Caco-2 (cell line): Measurements from ENCODE around the gene SYNPO. TPM values are rescaled to one million over a fixed set of nuclear protein-coding genes. Genes with fewer than 3 reads are reported as not detected.

ENCODE experiments used
- BruUV-seq: library from RNA; stranded (reverse); fragments of 400-500 nt; replicated peaks from 2 replicates; lab custom pipeline; 2021; lab: Mats Ljungman, UMichigan
- CTCF ChIA-PET: fragments of 300-600 bp; sonication (Branson Sonifier 250); formaldehyde crosslinking; loops from one replicate; lab custom pipeline; 2022; ENCODE audit warnings: antibody characterized with exemption; lab: Charles Lee
- POLR2A ChIA-PET: fragments of 300-600 bp; sonication (Branson Sonifier 250); formaldehyde crosslinking; loops from one replicate; lab custom pipeline; 2022; ENCODE audit warnings: antibody characterized with exemption; lab: Charles Lee
- DNase-seq, 2 experiments: peaks; one replicate each; pipeline versions ENCODE4 v3.0.0 to v3.0.0-alpha.2; 2020 to 2022
- H3K27me3 ChIP-seq: replicated peaks from 2 replicates; pipeline ENCODE4 v1.6.0; 2011; ENCODE audit warnings: low read length; ENCODE audit not compliant: control insufficient read depth, insufficient read depth
- H3K36me3 ChIP-seq: 2 replicates; pipeline ENCODE4 v1.5.1; 2011; ENCODE audit warnings: low read length; ENCODE audit not compliant: control insufficient read depth, insufficient read depth
- H3K4me1 ChIP-seq: fragments of 250-450 bp; sonication (Bioruptor Pico); 2 replicates; pipeline ENCODE4 v1.5.1; 2020; ENCODE audit warnings: mild to moderate bottlenecking
- H3K4me3 ChIP-seq: 2 replicates; pipeline ENCODE4 v1.5.1; 2011; ENCODE audit warnings: low read depth, mild to moderate bottlenecking, control low read depth, low read length
- H3K9me3 ChIP-seq: fragments of 250-450 bp; sonication (Bioruptor Pico); 2 replicates; pipeline ENCODE4 v1.5.1; 2020; ENCODE audit warnings: mild to moderate bottlenecking, moderate library complexity
- H3K27ac Mint-ChIP-seq: one replicate; pipeline ENCODE4 v1.8.0; 2022; ENCODE audit warnings: mixed read lengths; ENCODE audit not compliant: unreplicated experiment
- H3K27me3 Mint-ChIP-seq: one replicate; pipeline ENCODE4 v1.8.0; 2022; ENCODE audit warnings: mixed read lengths; ENCODE audit not compliant: insufficient read depth, unreplicated experiment
- H3K36me3 Mint-ChIP-seq: one replicate; pipeline ENCODE4 v1.8.0; 2022; ENCODE audit warnings: mild to moderate bottlenecking, mixed read lengths; ENCODE audit not compliant: insufficient read depth, unreplicated experiment
- H3K4me1 Mint-ChIP-seq: one replicate; pipeline ENCODE4 v1.8.0; 2022; ENCODE audit warnings: low read depth, mixed read lengths; ENCODE audit not compliant: unreplicated experiment
- H3K4me3 Mint-ChIP-seq: one replicate; pipeline ENCODE4 v1.8.0; 2022; ENCODE audit warnings: mild to moderate bottlenecking, moderate library complexity, mixed read lengths; ENCODE audit not compliant: unreplicated experiment
- H3K9me3 Mint-ChIP-seq: one replicate; pipeline ENCODE4 v1.8.0; 2022; ENCODE audit warnings: mixed read lengths; ENCODE audit not compliant: unreplicated experiment
- intact Hi-C: fragments of 100-400 bp; cut with micrococcal nuclease; formaldehyde crosslinking; loops from one replicate; pipeline ENCODE4 v1.10.0; 2022; ENCODE audit not compliant: unreplicated experiment
- total RNA-seq: library from RNA; stranded (reverse); gene quantifications from 2 replicates; pipeline ENCODE4 v1.2.3, GENCODE V29; 2022
- TF ChIP-seq, protein P1 (sequence below), 2 experiments: fragments of 200-600 bp in 1 of 2; IDR thresholded peaks; 1 replicate in 1 of 2; 2 replicates in 1 of 2; pipeline versions ENCODE4 v1.5.1 to v1.8.0; 2011 to 2022; ENCODE audit warnings: antibody characterized with exemption in 1 of 2, control low read depth in 1 of 2, inconsistent platforms in 1 of 2, low read depth in 1 of 2, low read length in 1 of 2, mild to moderate bottlenecking in 1 of 2, moderate library complexity in 1 of 2; ENCODE audit not compliant: insufficient read depth in 1 of 2, severe bottlenecking in 1 of 2, unreplicated experiment in 1 of 2

Gene SYNPO
- total RNA-seq, 1 experiment from 2014 or later = 25.1 TPM

DNA sequence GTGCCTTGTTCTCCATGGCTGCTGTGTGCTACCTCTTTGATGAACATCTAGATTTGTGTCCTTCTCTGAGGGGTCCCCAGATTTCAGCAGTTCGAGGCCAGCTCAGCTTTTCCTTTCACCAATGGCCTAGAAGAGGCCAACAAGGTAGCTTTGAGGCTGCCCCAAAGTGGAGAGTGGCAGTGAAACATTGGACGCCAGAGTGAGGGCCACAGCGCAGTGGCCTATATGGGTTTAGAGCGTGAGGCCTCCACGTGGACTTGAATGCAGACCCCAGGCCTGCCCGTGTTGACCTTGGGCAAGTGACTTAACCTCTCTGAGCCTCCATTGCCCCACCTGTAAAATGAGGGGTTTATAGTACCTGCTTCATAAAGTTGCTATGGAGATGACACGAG, 32.4 kb downstream of the SYNPO start:
- no peak for DNase-seq
- POLR2A ChIA-PET = interaction anchor here (1.5 kb wide), 1 partner anchor 28 kb away, joined by 4 read pairs; the partner anchor contains the start of gene RBM22
- Mint-ChIP-seq H3K4me3 (no peak overlapping the region), H3K36me3 (no peaks in the 10 kb centered on the region), H3K9me3 (no peaks in the 10 kb centered on the region), H3K4me1 (no peaks in the 10 kb centered on the region), H3K27me3 (no peaks in the 10 kb centered on the region), H3K27ac (no peak overlapping the region)
- intact Hi-C loops = no loop called here
- CTCF ChIA-PET = no interaction called here
- BruUV-seq = no TSS peak
- H3K4me1 ChIP-seq = no peaks in the 10 kb centered on the region
- no peaks in the 10 kb centered on the region for H3K27me3 ChIP-seq
- no peaks in the 10 kb centered on the region for H3K9me3 ChIP-seq
- H3K4me3 ChIP-seq = no peak overlapping the region
- no peaks in the 10 kb centered on the region for H3K36me3 ChIP-seq
- TF ChIP-seq, protein P1, sequence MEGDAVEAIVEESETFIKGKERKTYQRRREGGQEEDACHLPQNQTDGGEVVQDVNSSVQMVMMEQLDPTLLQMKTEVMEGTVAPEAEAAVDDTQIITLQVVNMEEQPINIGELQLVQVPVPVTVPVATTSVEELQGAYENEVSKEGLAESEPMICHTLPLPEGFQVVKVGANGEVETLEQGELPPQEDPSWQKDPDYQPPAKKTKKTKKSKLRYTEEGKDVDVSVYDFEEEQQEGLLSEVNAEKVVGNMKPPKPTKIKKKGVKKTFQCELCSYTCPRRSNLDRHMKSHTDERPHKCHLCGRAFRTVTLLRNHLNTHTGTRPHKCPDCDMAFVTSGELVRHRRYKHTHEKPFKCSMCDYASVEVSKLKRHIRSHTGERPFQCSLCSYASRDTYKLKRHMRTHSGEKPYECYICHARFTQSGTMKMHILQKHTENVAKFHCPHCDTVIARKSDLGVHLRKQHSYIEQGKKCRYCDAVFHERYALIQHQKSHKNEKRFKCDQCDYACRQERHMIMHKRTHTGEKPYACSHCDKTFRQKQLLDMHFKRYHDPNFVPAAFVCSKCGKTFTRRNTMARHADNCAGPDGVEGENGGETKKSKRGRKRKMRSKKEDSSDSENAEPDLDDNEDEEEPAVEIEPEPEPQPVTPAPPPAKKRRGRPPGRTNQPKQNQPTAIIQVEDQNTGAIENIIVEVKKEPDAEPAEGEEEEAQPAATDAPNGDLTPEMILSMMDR (IDR thresholded peaks at IDR 0.05; ENCODE audit: insufficient read depth in 1 of 2, low read depth in 1 of 2, low read length in 1 of 2, severe bottlenecking in 1 of 2, unreplicated experiment in 1 of 2) = no peak

DNA sequence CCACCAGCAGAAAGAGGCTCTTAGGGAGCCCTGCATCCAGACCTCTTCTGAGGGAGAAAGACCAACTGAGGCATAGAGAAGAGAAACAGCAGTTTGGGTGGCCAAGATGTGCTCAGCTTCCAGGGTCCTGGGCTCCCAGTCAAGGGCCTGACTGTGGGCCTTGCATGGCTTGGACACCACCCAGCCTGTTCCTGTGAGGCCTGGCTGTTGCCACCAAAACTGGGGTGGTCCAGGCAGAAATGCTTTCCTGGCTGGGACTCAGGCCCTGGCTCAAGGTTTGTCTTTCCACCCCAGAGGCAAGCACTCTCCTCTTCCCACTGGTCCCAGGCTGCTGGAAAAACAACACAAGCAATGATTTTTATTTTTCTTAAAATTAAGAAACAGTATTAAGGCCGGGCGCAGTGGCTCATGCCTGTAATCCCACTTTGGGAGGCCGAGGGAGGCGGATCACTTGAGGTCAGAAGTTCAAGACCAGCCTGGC, 33.9 kb downstream of the SYNPO start:
- H3K27ac Mint-ChIP-seq = no peak overlapping the region
- H3K9me3 ChIP-seq = no peaks in the 10 kb centered on the region
- H3K4me1 Mint-ChIP-seq = no peaks in the 10 kb centered on the region
- no TSS peak for BruUV-seq
- H3K36me3 ChIP-seq = no peaks in the 10 kb centered on the region
- CTCF ChIA-PET = no interaction called here
- no peaks in the 10 kb centered on the region for H3K27me3 ChIP-seq
- TF ChIP-seq, protein P1 (IDR thresholded peaks at IDR 0.05; ENCODE audit: insufficient read depth in 1 of 2, low read depth in 1 of 2, low read length in 1 of 2, severe bottlenecking in 1 of 2, unreplicated experiment in 1 of 2) = no peak
- POLR2A ChIA-PET = no interaction called here
- H3K4me3 ChIP-seq = no peak overlapping the region
- H3K4me1 ChIP-seq = no peaks in the 10 kb centered on the region
- no peaks in the 10 kb centered on the region for H3K9me3 Mint-ChIP-seq
- no peak overlapping the region for H3K4me3 Mint-ChIP-seq
- H3K36me3 Mint-ChIP-seq = no peaks in the 10 kb centered on the region
- intact Hi-C loops = no loop called here
- no peak for DNase-seq
- no peaks in the 10 kb centered on the region for H3K27me3 Mint-ChIP-seq

DNA sequence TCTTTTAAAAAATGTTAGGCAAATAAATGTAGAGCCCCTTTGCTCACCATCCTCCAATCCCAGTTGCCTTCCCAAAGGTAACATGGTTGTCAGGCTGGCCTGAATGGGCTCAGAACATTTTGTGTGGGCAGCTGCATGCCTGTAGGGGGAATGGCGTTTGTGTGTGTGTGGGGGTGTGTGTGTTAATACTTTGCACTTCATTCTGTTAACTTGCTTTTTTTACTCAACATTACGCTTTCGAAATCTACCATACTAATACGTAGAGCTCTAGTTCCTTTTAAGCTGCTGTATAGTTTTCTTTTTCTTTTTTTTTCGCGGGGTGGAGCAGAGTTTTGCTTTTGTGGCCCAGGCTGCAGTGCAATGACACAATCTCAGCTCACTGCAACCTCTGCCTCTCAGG, 34.6 kb downstream of the SYNPO start:
- Mint-ChIP-seq H3K4me3 (no peak overlapping the region), H3K9me3 (no peaks in the 10 kb centered on the region), H3K4me1 (no peaks in the 10 kb centered on the region), H3K36me3 (no peaks in the 10 kb centered on the region), H3K27ac (no peak overlapping the region), H3K27me3 (no peaks in the 10 kb centered on the region)
- ChIA-PET POLR2A (no interaction called here), CTCF (no interaction called here)
- TF ChIP-seq, protein P1 (IDR thresholded peaks at IDR 0.05; ENCODE audit: insufficient read depth in 1 of 2, low read depth in 1 of 2, low read length in 1 of 2, severe bottlenecking in 1 of 2, unreplicated experiment in 1 of 2) = no peak
- no peaks in the 10 kb centered on the region for H3K4me1 ChIP-seq
- no TSS peak for BruUV-seq
- no peaks in the 10 kb centered on the region for H3K9me3 ChIP-seq
- no peaks in the 10 kb centered on the region for H3K27me3 ChIP-seq
- intact Hi-C loops = no loop called here
- H3K36me3 ChIP-seq = no peaks in the 10 kb centered on the region
- no peak overlapping the region for H3K4me3 ChIP-seq
- no peak for DNase-seq
